Measurements from ENCODE around the gene NEK9.
"Not testable (repeated sequence)": the region's sequence is repeated elsewhere in the genome, so short reads cannot be mapped to it uniquely, and the experiment has no call there.

Gene NEK9

DNA sequence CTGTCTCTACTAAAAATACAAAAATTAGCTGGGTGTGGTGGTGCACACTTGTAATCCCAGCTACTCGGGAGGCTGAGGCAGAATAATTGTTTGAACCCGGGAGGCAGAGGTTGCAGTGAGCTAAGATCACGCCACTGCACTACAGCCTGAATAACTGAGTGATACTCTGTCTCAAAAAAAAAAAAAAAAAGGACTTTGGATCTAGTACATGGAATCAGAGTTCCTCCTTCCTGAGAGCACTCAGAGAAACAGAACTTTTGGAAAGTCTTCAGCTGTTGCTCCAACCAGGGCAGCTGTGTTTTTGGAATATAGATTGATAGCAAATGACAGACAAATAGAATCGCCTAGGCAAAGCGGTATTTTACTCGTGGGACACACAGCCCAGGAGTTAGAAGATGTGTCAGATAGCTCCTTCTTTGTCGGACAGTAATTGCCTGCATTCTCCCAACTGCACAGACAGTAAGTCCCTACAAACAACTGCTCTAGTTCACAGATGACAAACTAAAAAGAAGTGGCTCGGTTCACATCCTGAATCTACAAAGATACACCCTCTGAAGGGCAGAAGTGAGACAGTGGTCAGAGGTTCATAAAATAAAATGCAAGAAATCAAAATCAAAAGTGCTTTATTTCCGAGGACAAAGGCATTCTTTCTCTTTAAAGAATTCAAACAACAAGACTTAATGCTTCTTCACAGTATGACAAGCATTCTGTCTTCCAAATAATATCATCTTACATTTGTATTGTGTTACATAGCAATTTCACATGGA is 17.1 kb upstream of the NEK9 start:
- FAIRE-seq = no peak

DNA sequence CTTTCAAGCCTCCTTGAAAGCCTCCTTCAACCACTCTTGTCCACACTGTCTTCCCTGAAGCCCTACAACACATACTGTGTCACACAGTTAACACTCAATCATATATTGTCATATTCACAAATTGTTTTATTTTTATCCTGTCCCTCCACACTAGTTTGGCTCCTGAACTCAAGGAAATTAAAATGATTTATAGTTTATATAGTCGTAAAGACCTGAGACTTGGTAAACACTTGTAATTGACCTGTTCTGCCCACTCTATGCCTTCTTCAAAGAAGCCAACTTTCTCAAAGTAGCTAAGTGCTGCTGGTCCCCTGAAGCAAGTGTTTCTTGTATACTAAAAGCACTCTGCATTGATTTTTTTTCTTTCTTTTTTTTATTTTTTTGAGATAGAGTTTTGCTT is 15.6 kb upstream of the NEK9 start:
- FAIRE-seq = no peak

DNA sequence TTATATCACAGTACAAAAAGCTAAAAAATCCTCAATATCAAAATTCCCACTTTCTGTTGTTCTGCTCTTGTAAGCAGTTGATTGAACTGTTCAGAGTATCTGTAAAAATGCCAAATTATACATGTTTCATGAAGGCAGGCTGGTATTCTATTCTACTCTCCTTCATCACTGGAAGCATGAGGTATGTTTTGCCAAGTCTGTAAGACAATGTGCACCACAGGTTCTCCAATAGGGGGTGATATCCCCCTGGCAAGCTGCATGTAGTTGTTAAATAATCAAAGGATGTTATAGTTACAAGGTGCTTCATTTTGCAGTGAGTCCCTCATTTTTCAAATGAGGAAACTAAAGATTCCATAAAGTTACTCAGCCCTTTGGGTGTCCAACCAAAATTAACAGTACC is 15.1 kb upstream of the NEK9 start:
- no peak for FAIRE-seq

DNA sequence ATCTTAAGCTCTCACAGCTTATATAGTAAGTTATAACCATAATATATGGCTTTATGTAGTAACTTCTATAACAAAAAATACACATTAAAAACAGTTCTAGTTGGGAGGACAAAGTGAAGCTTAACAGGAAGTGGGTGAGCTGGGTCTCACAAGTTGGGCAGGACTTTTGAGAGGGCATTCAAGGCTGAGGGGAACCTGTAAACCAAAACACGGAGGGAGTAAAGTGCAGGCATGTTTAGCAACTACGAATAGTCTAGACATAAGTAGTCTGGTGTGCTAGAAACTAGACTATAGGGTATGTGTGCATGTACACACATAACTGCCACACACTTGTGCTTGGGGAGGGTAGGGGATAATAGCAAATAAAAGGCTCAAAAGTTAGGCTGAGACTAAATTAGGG is 14.2 kb upstream of the NEK9 start:
- FAIRE-seq = no peak

DNA sequence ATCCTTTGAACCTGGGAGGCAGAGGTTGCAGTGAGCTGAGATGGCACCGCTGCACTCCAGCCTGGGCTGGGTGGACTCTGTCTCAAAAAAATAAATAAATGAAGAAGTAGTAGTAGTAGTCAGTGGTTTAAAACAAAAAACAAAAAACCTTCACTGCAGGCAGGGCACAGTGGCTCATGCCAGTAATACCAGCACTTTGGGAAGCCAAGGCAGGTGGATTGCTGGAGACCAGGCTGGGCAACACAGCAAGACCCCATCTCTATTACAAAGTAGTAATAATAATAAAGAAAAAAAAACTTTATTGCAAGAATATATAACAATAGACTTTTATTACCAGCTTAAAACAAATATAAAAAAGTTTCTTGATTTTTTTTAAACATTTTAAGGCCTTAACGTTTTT is 13.8 kb upstream of the NEK9 start:
- no peak for FAIRE-seq

DNA sequence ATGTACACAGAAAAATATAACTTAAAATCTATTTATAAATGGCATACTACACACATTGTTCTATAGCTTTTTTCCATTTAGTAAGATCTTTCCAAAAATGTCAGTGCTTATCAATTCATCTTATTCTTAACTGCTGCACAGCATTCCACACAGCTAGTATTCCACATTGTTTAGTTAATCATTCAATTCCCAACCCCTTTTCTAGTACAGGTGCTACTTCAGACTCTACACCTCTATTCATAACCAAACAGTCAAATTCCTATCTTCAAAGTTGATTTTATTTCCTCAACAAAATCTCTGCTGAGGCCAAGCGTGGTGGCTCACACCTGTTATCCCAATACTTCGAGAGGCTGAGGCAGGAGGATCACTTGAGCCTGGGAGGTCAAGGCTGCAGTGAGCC is 12.3 kb upstream of the NEK9 start:
- FAIRE-seq = no peak

DNA sequence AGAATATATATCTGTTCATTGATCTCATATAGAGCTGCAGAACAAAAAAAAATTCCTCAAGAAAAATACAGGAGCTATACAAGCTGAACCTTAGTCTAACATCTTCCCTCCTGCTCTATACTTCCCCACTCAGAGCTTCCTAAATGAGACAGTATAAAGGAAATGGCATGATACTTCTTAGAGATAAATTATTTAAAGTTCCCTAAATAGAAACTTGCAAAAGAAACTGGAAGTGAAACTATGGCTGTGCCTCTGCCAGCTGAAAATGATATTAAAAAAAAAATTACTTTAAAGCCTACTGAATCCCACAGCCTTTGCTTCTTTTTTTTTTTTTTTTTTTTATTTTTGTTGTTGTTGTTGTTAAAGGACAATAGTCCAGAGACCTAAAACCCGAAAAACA is 11.6 kb upstream of the NEK9 start:
- peak; percentile 53 for FAIRE-seq

DNA sequence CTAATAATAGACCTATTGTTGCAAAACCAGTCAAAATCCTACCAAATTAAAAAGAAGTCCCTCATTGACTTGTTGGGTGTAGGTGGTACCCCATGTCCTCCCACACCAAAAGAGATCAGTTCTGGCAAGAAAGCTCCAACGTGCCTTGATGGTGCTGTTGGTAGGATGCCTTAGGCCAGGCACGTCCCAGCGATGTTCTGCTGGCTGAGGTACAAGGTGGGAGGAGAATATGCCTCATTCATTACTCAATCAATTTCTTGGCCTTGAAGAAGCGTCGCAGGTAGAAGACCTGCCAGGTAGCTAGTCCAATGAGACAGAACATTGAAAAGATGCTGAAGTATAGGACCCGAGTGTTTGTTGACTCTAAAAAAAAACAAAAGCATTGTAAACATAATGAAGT is 7.8 kb upstream of the NEK9 start:
- no peak for FAIRE-seq

DNA sequence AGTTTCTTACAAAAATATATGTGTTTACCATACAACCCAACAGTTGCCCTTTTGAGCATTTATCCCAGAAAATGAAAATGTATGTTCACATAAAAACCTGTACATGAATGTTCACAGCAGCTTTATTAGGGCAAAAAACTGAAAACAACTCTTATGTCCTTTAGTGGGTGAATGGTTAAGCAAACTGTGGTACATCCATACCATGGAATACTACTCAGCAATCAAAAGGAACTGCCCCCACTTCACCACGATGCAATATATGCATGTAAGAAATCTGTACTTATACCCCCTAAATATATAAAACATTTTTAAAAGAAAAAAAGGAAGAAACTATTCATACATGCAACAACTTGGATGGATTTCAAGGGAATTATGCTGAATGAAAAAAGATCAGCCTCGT is 6.7 kb upstream of the NEK9 start:
- peak; percentile 53 for FAIRE-seq

DNA sequence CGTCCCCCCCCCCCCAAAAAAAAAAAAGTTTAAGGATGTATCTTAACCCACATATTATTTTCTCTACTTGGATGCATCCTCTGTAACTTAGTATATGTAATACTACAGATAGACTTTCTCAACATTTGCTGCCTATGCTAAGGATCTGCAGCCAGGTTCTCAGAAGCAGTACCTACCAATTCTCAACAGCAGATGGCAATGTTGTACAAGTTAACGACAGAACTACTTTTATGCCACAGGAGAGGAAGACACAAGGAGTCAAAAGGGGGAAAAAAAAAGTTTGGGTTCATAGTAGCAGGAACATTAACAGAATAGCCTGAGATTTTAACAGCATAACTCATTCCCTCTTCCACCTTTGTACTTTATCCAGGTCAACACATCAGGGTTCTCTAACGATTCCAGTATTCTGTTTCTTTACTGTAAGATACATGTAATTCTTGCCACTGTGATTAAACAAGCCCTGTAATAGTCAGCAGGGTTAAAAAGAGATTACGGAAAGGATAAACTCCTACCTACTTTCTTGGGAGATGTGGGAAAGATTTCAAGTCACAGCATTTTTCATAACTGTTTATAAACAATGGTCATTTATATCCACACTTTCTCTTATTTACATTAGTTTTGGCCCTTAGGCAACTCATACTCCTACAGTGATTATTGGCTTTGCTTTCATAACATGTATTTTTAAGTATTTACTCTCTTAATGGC is 5.7 kb upstream of the NEK9 start:
- peak; percentile 99 for FAIRE-seq

DNA sequence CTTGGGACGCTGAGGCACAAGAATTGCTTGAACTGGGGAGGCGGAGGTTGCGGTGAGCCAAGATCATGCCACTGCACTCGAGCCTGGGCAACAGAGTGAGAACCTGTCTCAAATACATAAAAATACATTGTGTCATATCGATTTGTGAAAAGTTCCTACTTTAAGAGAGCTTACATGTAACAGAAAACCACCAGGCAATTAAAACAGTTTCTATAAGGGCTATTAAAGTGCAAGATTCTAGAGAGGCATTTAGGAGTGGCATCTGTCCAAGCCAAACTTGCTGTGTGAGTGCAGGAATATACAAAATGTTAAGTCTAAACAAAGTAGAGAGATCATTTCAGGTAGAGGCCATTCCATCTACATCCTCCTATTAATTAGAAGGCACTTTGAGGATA is 1.7 kb upstream of the NEK9 start:
- no peak for FAIRE-seq

DNA sequence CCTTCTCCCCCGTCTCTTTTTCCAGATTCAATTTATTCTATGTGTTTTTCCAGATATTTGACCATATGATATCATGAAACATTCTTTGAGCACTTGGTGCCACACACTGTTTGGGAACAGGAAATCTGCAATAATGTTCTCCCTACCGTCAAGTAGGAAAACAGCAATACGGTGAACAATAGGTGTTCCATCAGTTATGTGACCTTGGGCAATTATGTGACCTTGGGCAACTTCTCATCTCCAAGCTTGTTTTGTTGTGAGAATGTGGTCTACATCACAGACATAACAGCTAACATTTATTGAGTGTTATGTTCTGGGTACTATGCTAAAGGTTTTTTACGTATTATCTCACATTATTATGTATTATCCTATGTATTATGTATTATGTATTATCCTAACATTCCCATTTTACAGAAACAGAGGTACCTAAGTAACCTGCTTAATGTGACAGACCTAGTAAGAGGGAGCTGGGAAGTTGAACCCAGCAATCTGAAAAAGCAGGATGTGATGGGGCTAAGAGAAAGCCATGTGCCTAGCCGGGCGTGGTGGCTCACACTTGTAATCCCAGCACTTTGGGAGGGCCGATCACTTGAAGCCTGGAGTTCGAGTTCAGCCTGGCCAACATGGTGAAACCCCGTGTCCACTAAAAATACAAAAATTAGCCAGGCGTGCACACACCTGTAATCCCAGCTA is 1.2 kb upstream of the NEK9 start:
- FAIRE-seq = no peak

DNA sequence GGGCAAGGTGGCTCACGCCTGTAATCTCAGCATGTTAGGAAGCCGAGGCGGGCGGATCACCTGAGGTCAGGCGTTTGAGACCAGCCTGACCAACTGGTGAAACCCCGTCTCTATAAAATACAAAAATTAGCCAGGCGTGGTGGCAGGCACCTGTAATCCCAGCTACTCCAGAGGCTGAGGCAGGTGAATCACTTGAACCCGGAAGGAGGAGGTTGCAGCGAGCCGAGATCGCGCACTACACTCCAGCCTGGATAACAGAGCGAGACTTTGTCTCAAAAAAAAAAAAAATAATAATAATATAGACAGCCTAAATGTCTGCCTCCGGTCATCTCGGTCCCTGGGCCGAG is 599 bp upstream of the NEK9 start:
- FAIRE-seq = not testable (repeated sequence)

DNA sequence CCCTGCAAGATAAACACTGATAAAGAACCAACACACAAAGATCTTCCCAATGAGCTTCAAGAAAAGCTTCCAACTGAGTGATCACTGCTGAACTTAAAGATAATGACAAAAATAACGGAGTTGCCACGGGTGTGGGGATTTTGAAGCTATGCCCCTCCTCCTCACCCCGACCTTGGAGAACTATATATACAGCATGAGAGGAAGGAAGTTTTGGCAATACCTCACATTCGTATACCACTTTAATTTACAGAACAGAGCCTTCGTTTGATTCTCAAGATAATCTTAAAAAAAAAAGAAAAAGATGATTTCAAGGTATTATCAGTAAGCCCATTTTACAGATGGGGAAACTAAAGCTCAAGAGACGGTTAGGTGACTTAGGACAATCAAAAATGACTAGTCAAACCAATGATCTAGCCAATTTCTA is 715 bp downstream of the NEK9 start:
- FAIRE-seq = no peak

DNA sequence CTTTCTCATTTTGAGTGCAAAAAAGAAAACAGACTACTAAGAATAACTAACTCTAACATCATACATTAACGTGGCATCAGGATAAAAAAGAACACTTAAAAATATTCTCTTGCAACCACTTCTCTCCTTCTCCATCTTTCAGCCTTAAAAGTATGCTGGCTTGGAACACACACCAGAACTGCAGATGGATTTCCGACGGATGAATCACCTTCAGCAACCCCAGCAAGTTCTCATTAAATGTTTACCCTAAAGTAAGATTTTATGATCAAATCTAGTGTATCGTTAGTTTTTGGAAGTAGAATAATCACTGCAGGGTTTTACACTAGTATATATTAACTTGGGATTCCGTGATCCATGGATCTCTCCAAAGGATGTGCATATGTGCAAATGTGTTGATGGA is 1.2 kb downstream of the NEK9 start:
- no peak for FAIRE-seq

DNA sequence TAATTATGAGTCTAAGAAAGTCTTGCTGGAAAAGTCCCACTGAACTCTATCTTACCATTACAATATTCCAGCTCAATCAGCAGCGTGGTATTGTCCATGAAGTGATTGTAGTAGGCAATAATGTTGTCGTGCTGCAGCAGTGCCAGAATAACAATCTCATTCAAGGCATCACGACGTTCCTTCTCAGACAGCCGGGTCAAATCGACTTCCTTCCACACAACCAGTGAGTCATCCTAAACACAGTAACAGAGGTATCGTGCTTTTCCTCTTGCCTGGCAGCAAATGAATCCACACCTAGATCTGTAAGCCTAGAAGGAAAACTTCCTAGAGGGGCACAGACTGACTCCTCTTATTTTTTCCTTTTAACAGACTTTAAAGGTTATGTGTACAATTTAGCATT is 2.9 kb downstream of the NEK9 start:
- FAIRE-seq = no peak

DNA sequence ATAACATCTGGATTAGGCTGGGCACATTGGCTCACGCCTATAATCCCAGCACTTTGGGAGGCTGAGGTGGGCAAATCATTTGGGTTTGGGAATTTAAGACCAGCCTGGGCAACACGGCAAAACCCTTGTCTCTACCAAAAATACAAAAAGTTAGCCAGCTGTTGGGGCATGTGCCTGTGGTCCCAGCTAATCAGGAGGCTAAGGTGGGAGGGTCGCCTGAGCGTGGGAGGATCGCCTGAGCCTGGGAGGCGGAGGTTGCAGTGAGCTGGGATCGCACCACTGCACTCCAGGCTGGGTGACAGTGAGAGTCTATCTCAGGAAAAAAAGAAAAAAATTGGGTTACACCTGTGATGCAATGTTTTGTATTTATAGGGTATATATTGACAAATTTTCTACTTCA is 5.3 kb downstream of the NEK9 start:
- no peak for FAIRE-seq

DNA sequence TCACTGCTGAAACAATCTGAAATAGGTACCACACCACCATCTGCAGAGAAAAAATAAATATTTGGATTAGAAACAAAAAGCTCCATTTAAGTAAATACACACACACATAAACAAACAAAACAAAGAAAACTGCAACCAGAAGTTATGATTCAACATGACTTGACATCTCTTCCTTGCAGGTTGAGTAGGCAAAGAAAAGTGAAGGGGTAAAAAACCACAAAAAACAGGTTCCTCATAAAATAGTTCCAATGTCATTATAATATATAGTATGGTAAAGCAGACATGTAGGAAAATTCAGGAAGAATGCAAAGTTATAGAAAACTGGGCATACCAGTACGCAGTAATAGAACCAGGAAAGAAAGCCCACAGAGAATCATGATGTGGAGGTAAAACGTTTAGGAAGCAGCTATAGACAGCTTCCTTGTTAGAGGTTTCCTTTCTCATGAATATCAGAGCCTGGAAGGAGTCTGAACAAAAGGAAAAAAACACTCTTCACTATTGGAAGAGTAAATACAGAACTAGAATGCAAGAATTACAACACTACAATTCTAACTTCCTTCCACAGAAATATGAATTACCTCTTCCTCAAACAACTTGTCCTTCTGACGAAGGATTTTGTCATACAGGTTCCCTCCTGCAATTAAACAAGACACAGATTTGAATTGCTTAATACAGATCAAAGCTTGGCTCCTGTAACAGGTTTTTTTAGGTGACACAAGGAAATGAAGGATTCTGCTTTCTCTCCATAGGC is 6.1 kb downstream of the NEK9 start:
- FAIRE-seq = no peak

DNA sequence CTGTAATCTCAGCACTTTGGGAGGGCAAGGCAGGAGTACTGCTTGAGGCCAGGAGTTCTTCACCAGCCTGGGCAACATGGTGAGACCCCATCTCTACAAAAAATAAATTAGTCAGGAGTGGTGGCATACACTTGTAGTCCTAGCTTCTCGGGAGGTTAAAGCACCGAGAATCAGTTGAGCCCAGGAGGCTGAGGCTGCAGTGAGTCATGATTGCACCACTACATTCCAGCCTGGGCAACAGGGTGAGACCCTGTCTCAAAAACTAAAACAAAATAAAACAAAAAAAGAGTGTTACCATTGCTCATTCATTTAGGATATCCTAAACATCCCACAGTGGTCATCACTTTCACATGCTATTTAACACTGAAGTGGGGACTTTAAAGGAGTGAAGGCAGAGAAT is 7.8 kb downstream of the NEK9 start:
- no peak for FAIRE-seq

DNA sequence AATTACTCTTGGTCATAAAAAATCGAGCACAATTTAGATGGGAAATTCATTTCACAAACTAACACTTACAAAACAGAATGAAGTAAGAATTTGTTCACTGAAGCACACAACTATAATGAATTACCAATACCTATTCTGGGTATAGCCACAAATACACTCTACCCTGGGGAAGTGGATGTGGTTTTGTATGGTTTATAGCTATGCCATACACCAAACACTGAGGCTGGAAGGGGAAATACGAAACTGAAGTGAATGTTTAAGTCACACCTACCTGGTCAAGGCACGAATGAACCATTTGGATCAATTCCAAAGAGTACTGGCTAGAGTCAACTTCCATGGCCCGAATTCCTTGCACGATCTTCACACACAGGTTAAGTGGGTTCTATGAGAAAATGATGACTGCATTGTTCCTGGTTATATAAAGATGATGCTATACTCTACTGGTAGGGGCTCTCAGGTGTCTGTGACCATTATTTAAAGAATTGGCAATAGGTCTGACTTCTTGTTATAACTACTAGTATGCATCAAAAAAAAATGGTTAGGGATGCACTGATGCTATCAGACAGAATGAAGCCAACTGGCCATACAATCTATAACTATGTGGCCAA is 12.8 kb downstream of the NEK9 start:
- FAIRE-seq = no peak

DNA sequence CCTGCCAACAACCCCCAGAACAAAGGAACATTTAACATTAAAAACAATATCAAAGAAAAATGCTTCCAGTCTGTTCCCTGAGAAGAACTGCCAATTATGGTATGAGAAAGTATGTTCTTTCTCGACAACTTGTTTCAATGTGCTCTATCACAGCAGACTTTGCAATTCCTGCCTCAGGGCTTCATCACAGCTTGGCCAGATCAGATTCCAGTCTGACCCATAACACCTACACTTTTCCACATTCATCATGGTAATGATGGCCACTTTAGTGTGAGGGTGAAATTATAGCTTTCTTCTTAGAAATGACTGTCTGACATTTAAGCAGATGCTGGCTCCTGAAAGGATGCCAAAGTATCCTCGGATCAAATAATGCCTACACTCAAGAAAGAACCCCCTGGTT is 17.0 kb downstream of the NEK9 start:
- FAIRE-seq = no peak

DNA sequence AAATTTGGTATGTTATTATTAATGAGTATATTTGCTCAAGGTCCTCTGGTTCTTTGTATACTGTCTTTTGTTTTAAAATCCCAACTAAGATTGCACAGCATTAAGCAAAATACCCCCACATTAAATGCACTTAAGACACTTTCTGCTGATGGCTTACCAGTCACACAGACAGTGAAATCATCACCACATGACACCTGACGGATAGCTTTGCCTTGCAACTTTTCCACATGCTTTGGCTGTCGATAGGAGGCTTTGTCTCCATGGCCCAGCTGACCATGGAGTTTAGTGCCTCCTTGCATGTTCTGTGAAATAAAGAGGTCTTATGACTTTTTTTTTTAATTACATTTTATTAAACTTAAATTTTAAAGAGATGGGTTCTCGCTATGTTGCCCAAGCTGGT is 19.7 kb downstream of the NEK9 start:
- no peak for FAIRE-seq

DNA sequence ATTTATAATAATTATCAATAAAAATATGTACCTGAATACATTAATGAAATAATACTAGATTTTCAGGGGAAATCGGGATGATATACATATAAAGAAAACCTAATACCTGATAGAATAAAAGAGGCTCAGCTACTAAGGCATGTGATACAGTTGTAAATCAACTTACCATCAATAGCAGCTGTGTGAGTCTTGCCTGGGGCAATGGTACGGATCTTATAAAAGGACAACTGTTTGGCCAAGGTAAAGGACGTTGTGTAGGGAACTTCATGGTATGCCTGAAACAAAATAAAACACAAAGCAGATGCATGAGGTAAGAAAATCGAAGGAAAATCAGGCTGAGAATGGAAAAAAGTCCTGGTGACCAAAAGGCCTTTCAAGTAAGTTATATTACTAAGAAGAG is 25.4 kb downstream of the NEK9 start:
- FAIRE-seq = no peak

Measured in islet of Langerhans (tissue), 1 donor.